K562 (cell line): Measurements from ENCODE around the gene COASY. TPM values are rescaled to one million over a fixed set of nuclear protein-coding genes. Genes with fewer than 3 reads are reported as not detected.

Source experiments
- ARID1B ChIP-seq: fragments of 450-650 bp; IDR thresholded peaks from 2 replicates; pipeline ENCODE4 v1.6.1; 2016; ENCODE audit warnings: antibody characterized with exemption, mild to moderate bottlenecking, inconsistent platforms
- HMG20A ChIP-seq: fragments of 450-650 bp; formaldehyde crosslinking; conservative IDR thresholded peaks from 2 replicates; pipeline ENCODE4 v1.4.0; 2020; ENCODE audit warnings: mild to moderate bottlenecking, mixed read lengths
- JUNB ChIP-seq: fragments of 450-650 bp; formaldehyde crosslinking; conservative IDR thresholded peaks from 2 replicates; pipeline ENCODE4 v1.4.0; 2020; ENCODE audit warnings: mild to moderate bottlenecking
- KLF1 ChIP-seq: fragments of 450-650 bp; IDR thresholded peaks from 2 replicates; pipeline ENCODE4 v1.6.1; 2016; ENCODE audit warnings: missing genetic modification characterization, missing compliant biosample characterization
- L3MBTL2 ChIP-seq: fragments of 450-650 bp; IDR thresholded peaks from 2 replicates; pipeline ENCODE4 v1.6.1; 2016; ENCODE audit warnings: mild to moderate bottlenecking, moderate library complexity
- MLX ChIP-seq, 2 experiments: fragments of 450-650 bp in 1 of 2; sonication (generic) in 1 of 2; formaldehyde crosslinking; conservative IDR thresholded peaks; 2 replicates each; pipeline versions ENCODE4 v1.4.0 to v1.8.1; 2020 to 2022; ENCODE audit warnings: mild to moderate bottlenecking in 1 of 2, missing genetic modification reagents in 1 of 2
- MXI1 ChIP-seq: IDR thresholded peaks from 2 replicates; pipeline ENCODE4 v1.6.1; 2011; ENCODE audit warnings: low read depth, mild to moderate bottlenecking, improper control_type of control experiment, low read length
- MYBL2 ChIP-seq, 2 experiments: fragments of 450-650 bp in 1 of 2; sonication (generic) in 1 of 2; formaldehyde crosslinking in 1 of 2; IDR thresholded peaks; 2 replicates each; pipeline versions ENCODE4 v1.6.1 to v1.8.1; 2017 to 2022; ENCODE audit warnings: borderline replicate concordance in 1 of 2, inconsistent platforms in 1 of 2, low read depth in 1 of 2, mild to moderate bottlenecking in 1 of 2, missing genetic modification reagents in 1 of 2, moderate library complexity in 1 of 2
- PREB ChIP-seq: sonication (generic); formaldehyde crosslinking; IDR thresholded peaks from 2 replicates; pipeline ENCODE4 v1.8.1; 2023; ENCODE audit warnings: mild to moderate bottlenecking, missing genetic modification reagents
- RBFOX2 ChIP-seq: fragments of 200-400 bp; formaldehyde crosslinking; IDR thresholded peaks from 2 replicates; pipeline ENCODE4 v1.6.1; 2017; ENCODE audit warnings: low read depth, mild to moderate bottlenecking, low read length, moderate library complexity
- RBM34 ChIP-seq: fragments of 200-400 bp; formaldehyde crosslinking; IDR thresholded peaks from 2 replicates; pipeline ENCODE4 v1.6.1; 2018; ENCODE audit warnings: low read length, borderline replicate concordance; ENCODE audit not compliant: insufficient read depth
- ZBTB17 ChIP-seq: fragments of 450-650 bp; formaldehyde crosslinking; IDR thresholded peaks from 2 replicates; pipeline ENCODE4 v1.4.0; 2020; ENCODE audit warnings: mild to moderate bottlenecking
- ZNF140 ChIP-seq: fragments of 250-450 bp; sonication (Bioruptor Pico); IDR thresholded peaks from 2 replicates; pipeline ENCODE4 v1.8.0; 2021; ENCODE audit warnings: moderate library complexity, mild to moderate bottlenecking, inconsistent platforms
- ZNF785 ChIP-seq: fragments of 250-450 bp; sonication (Bioruptor Pico); IDR thresholded peaks from 2 replicates; pipeline ENCODE4 v1.4.0; 2020; ENCODE audit warnings: mild to moderate bottlenecking
- polyA plus RNA-seq, 8 experiments: library from polyadenylated mRNA; depleted of rRNA in 4 of 8; stranded (reverse) in 5 of 8; unstranded in 3 of 8; fragments of >200 nt; fragmentation: Nextera tagmentation in 2 of 8; fragmentation: Illumina TruSeq in 1 of 8; extraction: Ambion mirVana in 2 of 8; extraction: Trizol in 1 of 8; gene quantifications; 2 replicates each; pipeline versions ENCODE4 v1.2.1 to v1.2.3, GENCODE V29; 2011 to 2014; ENCODE audit warnings: inconsistent platforms in 1 of 8, missing spikeins in 1 of 8
- total RNA-seq, 7 experiments: library from RNA; depleted of rRNA in 6 of 7; stranded (reverse); fragments of >200 nt in 6 of 7; fragmentation: Illumina TruSeq in 2 of 7; extraction: Trizol in 2 of 7; gene quantifications; 2 replicates each; pipeline versions ENCODE4 v1.2.1 to v1.2.3, GENCODE V29; 2011 to 2021; ENCODE audit warnings: low replicate concordance in 1 of 7
- TF ChIP-seq, protein P1 (sequence below): sonication (generic); formaldehyde crosslinking; IDR thresholded peaks from 2 replicates; pipeline ENCODE4 v1.8.1; 2023; ENCODE audit warnings: mild to moderate bottlenecking, missing genetic modification reagents

COASY gene
- total and polyA plus RNA-seq, 9 of the 15 experiments (the other 6 are each of a cell fraction or from before 2014, with no cell fraction given): 25.4 to 175 (median 62.3) TPM

GRCh38 chr17:42535155-42536047, 26.5 kb upstream of the COASY start (continued):
- TF ChIP-seq, protein P1, sequence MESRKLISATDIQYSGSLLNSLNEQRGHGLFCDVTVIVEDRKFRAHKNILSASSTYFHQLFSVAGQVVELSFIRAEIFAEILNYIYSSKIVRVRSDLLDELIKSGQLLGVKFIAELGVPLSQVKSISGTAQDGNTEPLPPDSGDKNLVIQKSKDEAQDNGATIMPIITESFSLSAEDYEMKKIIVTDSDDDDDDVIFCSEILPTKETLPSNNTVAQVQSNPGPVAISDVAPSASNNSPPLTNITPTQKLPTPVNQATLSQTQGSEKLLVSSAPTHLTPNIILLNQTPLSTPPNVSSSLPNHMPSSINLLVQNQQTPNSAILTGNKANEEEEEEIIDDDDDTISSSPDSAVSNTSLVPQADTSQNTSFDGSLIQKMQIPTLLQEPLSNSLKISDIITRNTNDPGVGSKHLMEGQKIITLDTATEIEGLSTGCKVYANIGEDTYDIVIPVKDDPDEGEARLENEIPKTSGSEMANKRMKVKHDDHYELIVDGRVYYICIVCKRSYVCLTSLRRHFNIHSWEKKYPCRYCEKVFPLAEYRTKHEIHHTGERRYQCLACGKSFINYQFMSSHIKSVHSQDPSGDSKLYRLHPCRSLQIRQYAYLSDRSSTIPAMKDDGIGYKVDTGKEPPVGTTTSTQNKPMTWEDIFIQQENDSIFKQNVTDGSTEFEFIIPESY: no peak
- peak; percentile 95; the same call in 1 of the 2 replicates for TF ChIP-seq PREB
- peak; percentile 35; the same call in 1 of the 2 replicates for TF ChIP-seq KLF1 (tag)
- no peak for TF ChIP-seq HMG20A (CRISPR knock-in tag)
- no peak for TF ChIP-seq MXI1
- no peak for TF ChIP-seq MLX (CRISPR knock-in tag; conservative IDR thresholded peaks at IDR 0.05)
- no peak; the same call in 1 of the 2 replicates for TF ChIP-seq L3MBTL2
- TF ChIP-seq JUNB: 0 out of 2 replicates have a peak, but pooled peaks have one; percentile 5
- peak; percentile 77; the same call in 1 of the 2 replicates for TF ChIP-seq ZNF785
- TF ChIP-seq ARID1B: no peak
- TF ChIP-seq ZNF140 (CRISPR knock-in tag): no peak
- TF ChIP-seq ZBTB17 (CRISPR knock-in tag): peak; percentile 91
- no peak for TF ChIP-seq RBFOX2
- no peak for TF ChIP-seq RBM34
- no peak for TF ChIP-seq MYBL2 (IDR thresholded peaks at IDR 0.05; ENCODE audit: low read depth)
- no peak for TF ChIP-seq MYBL2 (CRISPR knock-in tag; IDR thresholded peaks at IDR 0.05; ENCODE audit: borderline replicate concordance)
